Activated CD4-positive, alpha-beta T cell treated with anti-CD3 and anti-CD28 coated beads, Interleukin-2, amount 10 ng/mL, durations not matched to agents 24 days and 14 days (primary cell): ENCODE data around the gene IL32. TPM values are rescaled to one million over a fixed set of nuclear protein-coding genes. Genes with fewer than 3 reads are reported as not detected.
"Not testable (repeated sequence)": the region's sequence is repeated elsewhere in the genome, so short reads cannot be mapped to it uniquely, and the experiment has no call there.

Experiments
- DNase-seq: peaks from one replicate; pipeline ENCODE4 v3.0.0; 2022
- H3K27ac Mint-ChIP-seq: one replicate; pipeline ENCODE4 v1.8.0; 2022; ENCODE audit warnings: mild to moderate bottlenecking, mixed read lengths
- H3K27me3 Mint-ChIP-seq: one replicate; pipeline ENCODE4 v1.8.0; 2022; ENCODE audit warnings: mixed read lengths
- H3K36me3 Mint-ChIP-seq: one replicate; pipeline ENCODE4 v1.8.0; 2022; ENCODE audit warnings: low read depth, mild to moderate bottlenecking, mixed read lengths
- H3K4me1 Mint-ChIP-seq: one replicate; pipeline ENCODE4 v1.8.0; 2021; ENCODE audit warnings: mixed read lengths
- H3K4me3 Mint-ChIP-seq: one replicate; pipeline ENCODE4 v1.8.0; 2022; ENCODE audit warnings: mild to moderate bottlenecking, moderate library complexity, mixed read lengths
- H3K9me3 Mint-ChIP-seq: one replicate; pipeline ENCODE4 v1.8.0; 2021; ENCODE audit warnings: mixed read lengths
- intact Hi-C: fragments of 100-400 bp; cut with micrococcal nuclease; formaldehyde crosslinking; loops from one replicate; pipeline ENCODE4 v1.15.1; 2023
- total RNA-seq: library from RNA; stranded (reverse); gene quantifications from 2 replicates; pipeline ENCODE4 v1.2.3, GENCODE V29; 2022

Gene IL32
- total RNA-seq, 1 donor from 2014 or later = 918 TPM

DNA sequence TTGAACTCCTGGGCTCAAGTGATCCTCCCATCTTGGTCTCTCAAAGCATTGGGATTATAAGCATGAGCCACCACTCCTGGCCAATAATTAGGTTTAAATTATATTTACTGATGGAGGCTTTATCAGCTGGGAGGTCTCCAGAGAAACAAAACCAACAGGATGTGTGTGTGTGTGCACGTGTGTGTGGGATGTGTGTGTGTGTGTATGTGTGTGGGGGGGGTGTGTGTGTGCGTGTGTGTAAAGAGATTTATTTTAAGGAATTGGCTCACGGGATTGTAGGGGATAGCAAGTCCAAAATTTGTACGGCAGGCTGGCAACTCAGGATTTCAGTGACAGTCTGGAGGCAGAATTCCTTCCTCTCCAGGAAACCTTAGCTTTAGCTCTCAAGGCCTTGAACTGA lies 14.4 kb upstream of the IL32 start:
- DNase-seq = no peak
- no peaks in the 10 kb centered on the region for H3K9me3 Mint-ChIP-seq
- intact Hi-C loops = no loop called here
- H3K27ac Mint-ChIP-seq = peak overlapping the region; percentile 65
- peaks cover 4% of the 10 kb centered on the region for H3K27me3 Mint-ChIP-seq
- H3K36me3 Mint-ChIP-seq = peaks cover 28% of the 10 kb centered on the region
- H3K4me3 Mint-ChIP-seq = peak overlapping the region; percentile 53
- H3K4me1 Mint-ChIP-seq = peaks cover 55% of the 10 kb centered on the region

DNA sequence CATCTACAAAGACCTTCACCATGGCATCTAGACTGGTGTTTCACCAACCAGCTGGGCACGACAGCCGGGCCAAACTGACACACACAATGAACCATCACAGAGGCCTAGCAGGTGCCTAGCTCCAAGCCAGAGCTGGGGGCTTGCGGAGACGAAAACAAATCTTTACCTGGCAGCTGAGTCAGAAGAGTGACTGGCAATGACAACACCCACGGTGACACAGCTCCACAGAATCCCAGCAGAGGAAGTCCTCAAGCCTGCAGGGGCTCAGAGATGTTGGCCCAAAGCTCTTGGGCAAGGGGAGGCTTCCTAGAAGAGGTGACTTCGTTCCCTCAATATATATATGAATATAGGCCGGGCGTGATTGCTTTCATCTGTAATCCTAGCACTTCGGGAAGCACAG lies 13.9 kb upstream of the IL32 start:
- no peaks in the 10 kb centered on the region for H3K9me3 Mint-ChIP-seq
- H3K4me3 Mint-ChIP-seq = peak overlapping the region; percentile 53
- peaks cover 28% of the 10 kb centered on the region for H3K36me3 Mint-ChIP-seq
- peaks cover 4% of the 10 kb centered on the region for H3K27me3 Mint-ChIP-seq
- H3K27ac Mint-ChIP-seq = peak overlapping the region; percentile 69
- H3K4me1 Mint-ChIP-seq = peaks cover 58% of the 10 kb centered on the region
- peak; percentile 61 for DNase-seq
- intact Hi-C loops = no loop called here

GRCh38 chr16:3052571-3053329 lies 12.7 kb upstream of the IL32 start:
- intact Hi-C loops, H3K9me3 Mint-ChIP-seq, H3K27me3 Mint-ChIP-seq, H3K4me3 Mint-ChIP-seq: not testable (repeated sequence)
- H3K27ac Mint-ChIP-seq = peak overlapping the region; percentile 52
- DNase-seq = peak; percentile 71
- peaks cover 35% of the 10 kb centered on the region for H3K36me3 Mint-ChIP-seq
- peaks cover 67% of the 10 kb centered on the region for H3K4me1 Mint-ChIP-seq

DNA sequence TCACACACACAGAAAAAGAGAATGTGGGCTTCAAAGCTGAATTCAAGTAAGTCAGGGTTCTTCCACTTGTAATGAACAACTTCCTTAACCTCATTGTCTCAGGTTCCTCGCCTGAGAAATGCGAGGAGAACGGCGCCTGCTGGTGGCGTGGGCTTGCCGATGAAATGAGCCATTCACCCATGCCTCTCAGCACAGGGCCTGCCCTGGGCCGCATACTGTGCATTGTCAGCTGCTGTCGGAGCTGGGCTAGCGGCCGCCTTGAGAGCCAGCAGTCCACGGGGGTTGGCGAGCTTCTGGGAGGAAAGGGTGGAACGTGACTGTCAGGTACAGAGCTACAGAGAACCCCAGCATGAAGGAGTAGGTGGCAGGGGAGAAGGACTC lies 12.1 kb upstream of the IL32 start:
- H3K27ac Mint-ChIP-seq = peak overlapping the region; percentile 35
- intact Hi-C loops, H3K4me3 Mint-ChIP-seq, H3K27me3 Mint-ChIP-seq, H3K9me3 Mint-ChIP-seq: not testable (repeated sequence)
- H3K36me3 Mint-ChIP-seq = peaks cover 35% of the 10 kb centered on the region
- H3K4me1 Mint-ChIP-seq = peaks cover 62% of the 10 kb centered on the region
- DNase-seq = peak; percentile 72

DNA sequence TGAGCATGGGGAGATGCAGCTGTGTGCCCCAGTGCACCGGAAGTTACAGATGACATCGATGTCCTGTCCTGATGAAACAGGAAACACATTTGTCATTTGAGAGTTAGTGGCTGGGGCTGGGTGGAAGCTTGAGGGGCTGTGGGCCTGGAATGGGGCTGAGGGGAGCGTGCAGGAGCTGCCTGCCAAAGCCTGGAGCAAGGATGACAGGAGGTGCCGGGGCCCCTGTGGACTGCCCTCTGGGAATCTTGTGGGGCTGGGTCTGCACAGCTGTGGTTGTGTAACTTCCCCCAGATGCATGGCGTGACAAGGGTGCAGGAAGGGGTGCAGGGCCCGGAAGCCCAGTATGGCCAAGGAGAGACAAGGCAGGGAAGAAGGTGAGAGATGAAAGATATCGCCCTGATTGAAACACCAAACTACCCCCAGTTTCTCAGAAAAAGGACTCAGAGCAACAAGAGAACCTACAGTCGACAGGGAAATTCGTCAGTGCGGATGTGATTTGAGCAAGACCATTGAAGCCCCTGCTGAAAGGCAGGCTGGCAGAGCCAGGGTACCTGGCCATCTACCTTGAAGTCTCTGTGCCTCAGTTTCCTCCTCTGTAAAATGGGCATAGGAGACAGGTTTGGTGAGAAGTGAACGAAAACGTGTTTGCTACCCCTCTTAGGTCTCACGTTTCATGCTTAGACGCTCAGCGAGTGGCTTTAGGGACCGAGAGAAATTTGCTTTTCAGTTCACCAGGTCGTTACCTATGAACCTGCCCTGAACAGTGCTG lies 10.3 kb upstream of the IL32 start:
- intact Hi-C loops = loop anchor here (2.0 to 5.0 kb wide), 2 partner anchors 26 to 53 kb away; no protein-coding TSS in a partner anchor
- H3K27me3 Mint-ChIP-seq = no peaks in the 10 kb centered on the region
- peak overlapping the region; percentile 89 for H3K4me3 Mint-ChIP-seq
- H3K36me3 Mint-ChIP-seq = peaks cover 37% of the 10 kb centered on the region
- no peaks in the 10 kb centered on the region for H3K9me3 Mint-ChIP-seq
- peak overlapping the region; percentile 87 for H3K27ac Mint-ChIP-seq
- peaks cover 61% of the 10 kb centered on the region for H3K4me1 Mint-ChIP-seq
- DNase-seq = peak; percentile 85

DNA sequence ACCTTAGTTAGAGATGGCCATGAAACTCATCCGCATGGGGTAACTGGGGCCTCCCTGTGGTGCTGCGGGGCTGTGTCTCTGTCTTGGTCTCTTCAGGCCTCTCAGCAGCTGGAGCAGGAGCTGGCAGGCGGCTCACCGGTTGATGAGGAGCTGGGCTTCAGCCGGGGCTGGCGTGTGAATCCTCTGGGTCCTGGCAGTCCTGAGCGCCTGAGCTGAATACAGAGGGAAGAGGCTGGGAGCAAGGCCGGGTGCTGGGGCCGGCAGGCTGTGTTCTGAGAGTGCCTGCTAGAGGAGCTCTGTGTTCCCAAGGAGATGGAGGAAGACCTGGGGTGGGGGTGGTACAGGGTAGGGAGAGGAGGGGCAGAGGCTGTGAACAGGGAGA lies 9.7 kb upstream of the IL32 start:
- Mint-ChIP-seq H3K4me3 (peak overlapping the region; percentile 89), H3K36me3 (peaks cover 35% of the 10 kb centered on the region), H3K27ac (peak overlapping the region; percentile 87), H3K4me1 (peaks cover 61% of the 10 kb centered on the region)
- intact Hi-C loops = loop anchor here (2.0 to 5.0 kb wide), 2 partner anchors 27 to 53 kb away; no protein-coding TSS in a partner anchor
- DNase-seq = peak; percentile 66
- H3K27me3 Mint-ChIP-seq, H3K9me3 Mint-ChIP-seq: not testable (repeated sequence)

GRCh38 chr16:3056336-3057180 lies 8.9 kb upstream of the IL32 start:
- Mint-ChIP-seq H3K27ac (peak overlapping the region; percentile 87), H3K4me1 (peaks cover 56% of the 10 kb centered on the region)
- intact Hi-C loops = loop anchor here (5.0 kb wide), 1 partner anchor 54 kb away; no protein-coding TSS in a partner anchor

DNA sequence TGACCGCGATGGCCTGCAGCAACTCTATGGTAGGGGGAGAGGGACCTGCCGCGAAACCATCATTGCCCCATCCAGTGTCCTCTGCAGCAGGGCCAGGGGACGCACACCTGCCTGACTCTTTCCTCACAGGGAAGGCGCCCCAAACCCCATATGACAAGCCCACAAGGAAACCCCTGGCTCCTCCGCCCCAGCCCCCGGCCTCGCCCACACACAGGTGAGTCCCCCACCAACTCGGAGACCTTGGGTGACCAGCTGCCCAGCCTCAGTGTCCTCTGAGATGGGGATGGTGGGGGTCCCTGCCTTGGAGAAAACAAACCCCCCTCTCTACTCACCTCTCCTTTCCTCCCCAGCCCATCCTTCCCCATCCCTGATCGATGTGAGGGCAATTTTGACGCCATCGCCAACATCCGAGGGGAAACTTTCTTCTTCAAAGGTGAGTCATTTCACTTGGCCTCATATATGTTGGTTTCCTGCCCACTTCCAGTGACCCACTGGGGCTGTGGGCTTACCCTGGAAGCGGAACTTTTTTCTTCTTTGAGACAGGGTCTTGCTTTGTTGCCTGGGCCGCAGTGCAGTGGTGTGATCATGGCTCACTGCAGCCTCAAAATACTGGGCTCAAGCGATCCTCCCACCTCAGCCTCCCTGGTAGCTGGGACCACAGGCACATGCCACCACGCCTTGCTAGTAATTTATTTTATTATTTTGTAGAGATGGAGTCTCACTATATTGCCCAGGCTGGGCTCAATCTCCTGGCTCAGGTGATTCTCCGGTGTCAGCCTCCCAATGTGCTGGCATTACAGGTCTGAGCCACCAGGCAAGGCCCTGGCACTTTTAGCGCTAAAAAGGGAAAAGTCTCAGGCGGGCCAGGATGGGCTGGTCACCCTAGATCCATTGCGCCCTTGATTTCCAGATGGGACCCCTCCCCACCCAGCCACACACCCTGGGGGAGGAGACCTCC lies 8.0 kb upstream of the IL32 start:
- peaks cover 31% of the 10 kb centered on the region for H3K36me3 Mint-ChIP-seq
- no peaks in the 10 kb centered on the region for H3K27me3 Mint-ChIP-seq
- intact Hi-C loops = loop anchor here (2.0 to 5.0 kb wide), 3 partner anchors 17 to 55 kb away; no protein-coding TSS in a partner anchor
- H3K4me1 Mint-ChIP-seq = peaks cover 51% of the 10 kb centered on the region
- peak overlapping the region; percentile 89 for H3K4me3 Mint-ChIP-seq
- peak overlapping the region; percentile 87 for H3K27ac Mint-ChIP-seq
- peak; percentile 68 for DNase-seq
- H3K9me3 Mint-ChIP-seq = no peaks in the 10 kb centered on the region

More at GRCh38 chr16:3056336-3057180, 8.9 kb upstream of the IL32 start:
- no peaks in the 10 kb centered on the region for H3K9me3 Mint-ChIP-seq
- peak; percentile 60 for DNase-seq
- H3K36me3 Mint-ChIP-seq = peaks cover 31% of the 10 kb centered on the region
- H3K4me3 Mint-ChIP-seq = peak overlapping the region; percentile 89
- H3K27me3 Mint-ChIP-seq = no peaks in the 10 kb centered on the region

GRCh38 chr16:3058139-3059030 lies 7.1 kb upstream of the IL32 start:
- Mint-ChIP-seq H3K4me3 (peak overlapping the region; percentile 89), H3K4me1 (peaks cover 52% of the 10 kb centered on the region), H3K27ac (peak overlapping the region; percentile 89), H3K27me3 (no peaks in the 10 kb centered on the region), H3K9me3 (no peaks in the 10 kb centered on the region), H3K36me3 (peaks cover 31% of the 10 kb centered on the region)
- intact Hi-C loops = loop anchor here (1.0 to 5.0 kb wide), 4 partner anchors 16 to 71 kb away; no protein-coding TSS in a partner anchor
- peak; percentile 85 for DNase-seq

GRCh38 chr16:3059041-3059722 lies 6.3 kb upstream of the IL32 start:
- peaks cover 52% of the 10 kb centered on the region for H3K4me1 Mint-ChIP-seq
- peak overlapping the region; percentile 89 for H3K4me3 Mint-ChIP-seq
- intact Hi-C loops = loop anchor here (1.0 to 5.0 kb wide), 4 partner anchors 16 to 70 kb away; no protein-coding TSS in a partner anchor
- H3K27ac Mint-ChIP-seq = peak overlapping the region; percentile 91
- H3K9me3 Mint-ChIP-seq = no peaks in the 10 kb centered on the region
- H3K27me3 Mint-ChIP-seq = no peaks in the 10 kb centered on the region
- peak; percentile 98 for DNase-seq
- H3K36me3 Mint-ChIP-seq = peaks cover 25% of the 10 kb centered on the region

- Mint-ChIP-seq H3K27ac (peak overlapping the region; percentile 91), H3K4me3 (peak overlapping the region; percentile 89), H3K36me3 (peaks cover 21% of the 10 kb centered on the region), H3K4me1 (peaks cover 51% of the 10 kb centered on the region), H3K9me3 (no peaks in the 10 kb centered on the region), H3K27me3 (no peaks in the 10 kb centered on the region)
- DNase-seq = no peak
- intact Hi-C loops = loop anchor here (1.0 to 5.0 kb wide), 4 partner anchors 15 to 70 kb away; no protein-coding TSS in a partner anchor
Measured at GRCh38 chr16:3059723-3060242, 5.7 kb upstream of the IL32 start.
